IPS DF 6.9 (cell line): ENCODE measurements around the gene LIN37.
"Not testable (repeated sequence)": the region's sequence is repeated elsewhere in the genome, so short reads cannot be mapped to it uniquely, and the experiment has no call there.

Experiments
- DNase-seq: peaks from one replicate; pipeline ENCODE4 v3.0.0-alpha.2; 2013; ENCODE audit warnings: low read depth, low spot score
- H3K27ac ChIP-seq: one replicate; pipeline ENCODE4 v1.5.1; 2013; ENCODE audit warnings: low read length, control low read depth
- H3K27me3 ChIP-seq: 2 replicates; pipeline ENCODE4 v1.6.1; 2013; ENCODE audit warnings: mild to moderate bottlenecking, low read length; ENCODE audit not compliant: control insufficient read depth, insufficient read depth
- H3K36me3 ChIP-seq: 2 replicates; pipeline ENCODE4 v1.6.1; 2013; ENCODE audit warnings: low read length; ENCODE audit not compliant: control insufficient read depth, insufficient read depth
- H3K4me1 ChIP-seq: 2 replicates; pipeline ENCODE4 v1.6.1; 2013; ENCODE audit warnings: low read length; ENCODE audit not compliant: control insufficient read depth, insufficient read depth
- H3K4me3 ChIP-seq: 2 replicates; pipeline ENCODE4 v1.5.1; 2013; ENCODE audit warnings: mild to moderate bottlenecking, low read length
- H3K9me3 ChIP-seq: 2 replicates; pipeline ENCODE4 v1.6.1; 2013; ENCODE audit warnings: low read length, inconsistent platforms; ENCODE audit not compliant: control insufficient read depth, insufficient read depth
- WGBS: extraction: QIAGEN DNeasy Blood & Tissue Kit; methylation state at CpG from one replicate; pipeline ENCODE4 v1.1.7; 2013; ENCODE audit warnings: mixed read lengths, missing lambda C conversion rate; ENCODE audit not compliant: insufficient read length, insufficient coverage; 5-methylcytosine and 5-hydroxymethylcytosine counted together

LIN37 gene

DNA sequence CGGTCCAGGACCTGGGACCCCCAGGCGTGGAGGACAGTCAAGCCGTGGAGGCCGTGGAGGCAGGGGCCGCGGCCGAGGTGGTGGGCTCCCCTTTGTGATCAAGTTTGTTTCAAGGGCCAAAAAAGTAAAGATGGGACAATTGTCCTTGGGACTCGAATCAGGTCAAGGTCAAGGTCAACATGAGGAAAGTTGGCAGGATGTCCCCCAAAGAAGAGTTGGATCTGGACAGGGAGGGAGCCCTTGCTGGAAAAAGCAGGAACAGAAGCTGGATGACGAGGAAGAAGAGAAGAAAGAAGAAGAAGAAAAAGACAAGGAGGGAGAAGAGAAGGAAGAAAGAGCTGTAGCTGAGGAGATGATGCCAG lies 28.2 kb upstream of the LIN37 start:
- H3K4me3 ChIP-seq = no peak overlapping the region
- no CpG with 5 or more reads among the region's 9 CpGs for WGBS
- no peaks in the 10 kb centered on the region for H3K9me3 ChIP-seq
- peaks cover 6% of the 10 kb centered on the region for H3K4me1 ChIP-seq
- no peak overlapping the region for H3K27ac ChIP-seq
- H3K27me3 ChIP-seq = no peaks in the 10 kb centered on the region
- H3K36me3 ChIP-seq = peaks cover 41% of the 10 kb centered on the region
- no peak for DNase-seq

- WGBS = no CpG with 5 or more reads among the region's 17 CpGs
- H3K36me3 ChIP-seq = peaks cover 46% of the 10 kb centered on the region
- H3K4me3 ChIP-seq = no peak overlapping the region
Observed at GRCh38 chr19:35720648-35721047, 27.7 kb upstream of the LIN37 start.

DNA sequence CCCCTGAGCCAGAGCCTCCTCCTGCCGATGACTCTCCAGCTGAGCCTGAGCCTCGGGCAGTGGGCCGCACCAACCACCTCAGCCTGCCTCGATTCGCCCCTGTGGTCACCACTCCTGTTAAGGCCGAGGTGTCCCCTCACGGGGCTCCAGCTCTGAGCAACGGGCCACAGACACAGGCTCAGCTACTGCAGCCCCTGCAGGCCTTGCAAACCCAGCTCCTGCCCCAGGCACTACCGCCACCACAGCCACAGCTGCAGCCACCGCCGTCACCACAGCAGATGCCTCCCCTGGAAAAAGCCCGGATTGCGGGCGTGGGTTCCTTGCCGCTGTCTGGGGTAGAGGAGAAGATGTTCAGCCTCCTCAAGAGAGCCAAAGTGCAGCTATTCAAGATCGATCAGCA lies 27.0 kb upstream of the LIN37 start:
- WGBS = no CpG with 5 or more reads among the region's 16 CpGs
- H3K4me3 ChIP-seq = no peak overlapping the region
- no peak for DNase-seq
- peaks cover 50% of the 10 kb centered on the region for H3K36me3 ChIP-seq
- H3K27me3 ChIP-seq = no peaks in the 10 kb centered on the region
- no peaks in the 10 kb centered on the region; the same call in 1 of the 2 replicates for H3K4me1 ChIP-seq
- no peaks in the 10 kb centered on the region for H3K9me3 ChIP-seq
- no peak overlapping the region for H3K27ac ChIP-seq

More at GRCh38 chr19:35720648-35721047, 27.7 kb upstream of the LIN37 start:
- no peaks in the 10 kb centered on the region for H3K27me3 ChIP-seq
- H3K27ac ChIP-seq = no peak overlapping the region
- no peak for DNase-seq
- no peaks in the 10 kb centered on the region for H3K9me3 ChIP-seq
- peaks cover 2% of the 10 kb centered on the region for H3K4me1 ChIP-seq

- H3K36me3 ChIP-seq = peaks cover 54% of the 10 kb centered on the region
- no peaks in the 10 kb centered on the region; the same call in 1 of the 2 replicates for H3K4me1 ChIP-seq
- H3K27ac ChIP-seq = no peak overlapping the region
- H3K27me3 ChIP-seq = no peaks in the 10 kb centered on the region
- no peak for DNase-seq
- WGBS = no CpG with 5 or more reads among the region's 14 CpGs
- H3K9me3 ChIP-seq = no peaks in the 10 kb centered on the region
- no peak overlapping the region for H3K4me3 ChIP-seq
Observed at GRCh38 chr19:35722461-35722860, 25.9 kb upstream of the LIN37 start.

- Histone ChIP-seq H3K27ac (no peak overlapping the region), H3K9me3 (no peaks in the 10 kb centered on the region), H3K4me1 (no peaks in the 10 kb centered on the region; the same call in 1 of the 2 replicates), H3K4me3 (no peak overlapping the region), H3K36me3 (peaks cover 56% of the 10 kb centered on the region), H3K27me3 (no peaks in the 10 kb centered on the region)
- no peak for DNase-seq
- WGBS = no CpG with 5 or more reads among the region's 16 CpGs
Observed at GRCh38 chr19:35722897-35723296, 25.5 kb upstream of the LIN37 start.

GRCh38 chr19:35723671-35724070 lies 24.7 kb upstream of the LIN37 start:
- no peak overlapping the region for H3K4me3 ChIP-seq
- H3K9me3 ChIP-seq = no peaks in the 10 kb centered on the region
- H3K27me3 ChIP-seq = no peaks in the 10 kb centered on the region
- WGBS = no CpG with 5 or more reads among the region's 24 CpGs
- H3K4me1 ChIP-seq = no peaks in the 10 kb centered on the region
- DNase-seq = no peak
- H3K27ac ChIP-seq = no peak overlapping the region
- peaks cover 56% of the 10 kb centered on the region for H3K36me3 ChIP-seq

DNA sequence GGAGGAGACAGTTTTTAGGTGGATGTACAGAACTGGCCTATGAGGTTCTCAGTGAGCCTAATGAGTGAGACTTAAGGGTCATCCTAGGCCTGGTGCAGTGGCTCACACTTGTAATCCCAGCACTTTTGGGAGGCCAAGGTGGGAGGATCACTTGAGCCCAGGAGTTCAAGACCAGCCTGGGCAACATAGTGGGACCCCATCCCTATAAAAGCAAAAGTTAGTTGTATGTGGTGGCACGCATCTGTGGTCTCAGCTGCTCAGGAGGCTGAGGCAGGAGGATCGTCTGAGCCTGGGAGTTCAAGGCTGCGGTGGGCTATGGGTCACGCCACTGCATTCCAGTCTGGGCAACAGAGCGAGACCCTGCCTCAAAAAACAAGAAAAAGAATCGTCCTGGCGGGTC lies 24.2 kb upstream of the LIN37 start:
- H3K9me3 ChIP-seq, DNase-seq, H3K27ac ChIP-seq, H3K27me3 ChIP-seq, H3K4me1 ChIP-seq, H3K4me3 ChIP-seq: not testable (repeated sequence)
- no CpG with 5 or more reads among the region's 7 CpGs for WGBS
- H3K36me3 ChIP-seq = peaks cover 61% of the 10 kb centered on the region

- WGBS = no CpG with 5 or more reads among the region's 12 CpGs
Observed at GRCh38 chr19:35724560-35724959, 23.8 kb upstream of the LIN37 start.

GRCh38 chr19:35725216-35725861 lies 23.0 kb upstream of the LIN37 start:
- WGBS = no CpG with 5 or more reads among the region's 23 CpGs
- no peak overlapping the region for H3K4me3 ChIP-seq
- H3K9me3 ChIP-seq = no peaks in the 10 kb centered on the region
- peaks cover 68% of the 10 kb centered on the region for H3K36me3 ChIP-seq
- H3K4me1 ChIP-seq = no peaks in the 10 kb centered on the region
- DNase-seq = no peak
- H3K27me3 ChIP-seq = no peaks in the 10 kb centered on the region
- H3K27ac ChIP-seq = no peak overlapping the region

More at GRCh38 chr19:35724560-35724959, 23.8 kb upstream of the LIN37 start:
- Histone ChIP-seq H3K27ac (no peak overlapping the region), H3K4me3 (no peak overlapping the region), H3K36me3 (peaks cover 65% of the 10 kb centered on the region), H3K27me3 (no peaks in the 10 kb centered on the region), H3K4me1 (no peaks in the 10 kb centered on the region), H3K9me3 (no peaks in the 10 kb centered on the region)
- DNase-seq = no peak

DNA sequence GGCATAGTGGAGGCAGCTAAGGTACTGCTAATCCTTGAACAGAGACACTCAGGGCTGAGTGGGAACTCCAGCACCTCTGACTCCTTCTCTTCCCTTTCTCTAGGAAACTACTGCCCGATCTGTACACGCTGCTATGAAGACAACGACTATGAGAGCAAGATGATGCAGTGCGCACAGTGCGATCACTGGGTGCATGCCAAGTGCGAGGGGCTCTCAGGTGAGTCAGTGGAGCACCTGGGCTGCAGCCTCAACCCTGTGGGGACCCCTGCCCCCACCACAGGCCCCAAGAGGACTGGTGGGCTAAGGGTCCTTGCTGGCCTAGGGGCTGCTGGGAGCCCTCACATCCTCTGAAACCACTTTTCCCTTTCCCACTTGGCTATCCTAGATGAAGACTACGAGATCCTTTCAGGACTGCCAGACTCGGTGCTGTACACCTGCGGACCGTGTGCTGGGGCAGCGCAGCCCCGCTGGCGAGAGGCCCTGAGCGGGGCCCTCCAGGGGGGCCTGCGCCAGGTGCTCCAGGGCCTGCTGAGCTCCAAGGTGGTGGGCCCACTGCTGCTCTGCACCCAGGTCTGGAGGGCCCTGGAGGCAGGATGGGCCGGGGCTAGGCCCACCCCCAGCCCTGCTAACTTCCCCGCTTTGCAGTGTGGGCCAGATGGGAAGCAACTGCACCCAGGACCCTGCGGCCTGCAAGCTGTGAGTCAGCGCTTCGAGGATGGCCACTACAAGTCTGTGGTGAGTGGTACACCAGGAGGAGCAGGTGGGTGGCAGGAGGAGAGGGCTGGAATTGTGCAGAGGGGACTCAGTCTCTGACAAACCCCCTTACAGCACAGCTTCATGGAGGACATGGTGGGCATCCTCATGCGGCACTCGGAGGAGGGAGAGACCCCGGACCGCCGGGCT lies 21.1 kb upstream of the LIN37 start:
- H3K4me1 ChIP-seq = no peaks in the 10 kb centered on the region
- H3K36me3 ChIP-seq = peaks cover 68% of the 10 kb centered on the region
- H3K27ac ChIP-seq = no peak overlapping the region
- no peaks in the 10 kb centered on the region for H3K27me3 ChIP-seq
- H3K4me3 ChIP-seq = no peak overlapping the region
- no CpG with 5 or more reads among the region's 25 CpGs for WGBS
- DNase-seq = no peak
- no peaks in the 10 kb centered on the region for H3K9me3 ChIP-seq
